ENCODE data around the gene EARS2.

GRCh38 chr16:23505671-23506605 lies 51.2 kb downstream of the EARS2 start:
- no peak for TF ChIP-seq POLR2A (IDR thresholded peaks at IDR 0.05)
- no peak for TF ChIP-seq CTCF (IDR thresholded peaks at IDR 0.05)
